Loucy (cell line): ENCODE data around the gene BABAM2.
A peak's percentile ranks its signal among the peaks of the same experiment; 100 is the strongest.

Experiments used
- H2AFZ ChIP-seq: fragments of 200-600 bp; sonication (generic); 2 replicates; pipeline ENCODE4 v1.6.0; 2016; ENCODE audit warnings: antibody characterized with exemption, mild to moderate bottlenecking, low read length, moderate library complexity
- H3F3A ChIP-seq: fragments of 200-600 bp; 2 replicates; pipeline ENCODE4 v1.6.0; 2016; ENCODE audit warnings: antibody characterized with exemption, low read depth, mild to moderate bottlenecking
- H3K27me3 ChIP-seq: fragments of 200-600 bp; sonication (generic); 2 replicates; pipeline ENCODE4 v1.6.1; 2014; ENCODE audit warnings: low read length, mild to moderate bottlenecking; ENCODE audit not compliant: insufficient read depth, poor library complexity, severe bottlenecking
- H3K36me3 ChIP-seq: fragments of 200-600 bp; sonication (generic); 2 replicates; pipeline ENCODE4 v1.6.1; 2016; ENCODE audit warnings: low read length; ENCODE audit not compliant: insufficient read depth
- H3K4me1 ChIP-seq: fragments of 200-600 bp; sonication (generic); 2 replicates; pipeline ENCODE4 v1.5.1; 2014; ENCODE audit warnings: low read length, mild to moderate bottlenecking; ENCODE audit not compliant: insufficient read depth, poor library complexity, severe bottlenecking
- H3K4me2 ChIP-seq: fragments of 200-600 bp; sonication (generic); 2 replicates; pipeline ENCODE4 v1.6.0; 2014; ENCODE audit warnings: antibody characterized with exemption, low read length, low read depth, mild to moderate bottlenecking; ENCODE audit not compliant: poor library complexity, severe bottlenecking
- H3K4me3 ChIP-seq: fragments of 200-600 bp; sonication (generic); 2 replicates; pipeline ENCODE4 v1.5.1; 2014; ENCODE audit warnings: low read length, mild to moderate bottlenecking, mixed read lengths; ENCODE audit not compliant: poor library complexity, severe bottlenecking
- H3K79me2 ChIP-seq: fragments of 200-600 bp; sonication (generic); 2 replicates; pipeline ENCODE4 v1.6.1; 2014; ENCODE audit warnings: low read length; ENCODE audit not compliant: insufficient read depth
- H3K9ac ChIP-seq: fragments of 200-600 bp; sonication (generic); 2 replicates; pipeline ENCODE4 v1.6.0; 2014; ENCODE audit warnings: mild to moderate bottlenecking, low read depth, low read length, moderate library complexity; ENCODE audit not compliant: poor library complexity, severe bottlenecking
- H3K9me2 ChIP-seq: fragments of 200-600 bp; sonication (generic); replicated peaks from 2 replicates; pipeline ENCODE4 v1.6.1; 2016; ENCODE audit warnings: low read depth, low read length, mixed read lengths
- H3K9me3 ChIP-seq: fragments of 200-600 bp; sonication (generic); 2 replicates; pipeline ENCODE4 v1.6.1; 2014; ENCODE audit warnings: mild to moderate bottlenecking, antibody characterized with exemption, low read length, low read depth; ENCODE audit not compliant: insufficient read depth
- H4K20me1 ChIP-seq: fragments of 200-600 bp; sonication (generic); 2 replicates; pipeline ENCODE4 v1.6.0; 2014; ENCODE audit warnings: antibody characterized with exemption, low read length, mild to moderate bottlenecking; ENCODE audit not compliant: insufficient read depth, poor library complexity, severe bottlenecking
- EZH2phosphoT487 ChIP-seq: fragments of 200-600 bp; IDR thresholded peaks from 2 replicates; pipeline ENCODE4 v1.6.1; 2018; ENCODE audit warnings: antibody characterized with exemption, mild to moderate bottlenecking, moderate library complexity, borderline replicate concordance
- TF ChIP-seq, protein P1 (sequence below): fragments of 200-600 bp; sonication (generic); conservative IDR thresholded peaks from 2 replicates; pipeline ENCODE4 v1.5.1; 2014; ENCODE audit warnings: mild to moderate bottlenecking, antibody characterized with exemption, low read length

BABAM2 gene

DNA sequence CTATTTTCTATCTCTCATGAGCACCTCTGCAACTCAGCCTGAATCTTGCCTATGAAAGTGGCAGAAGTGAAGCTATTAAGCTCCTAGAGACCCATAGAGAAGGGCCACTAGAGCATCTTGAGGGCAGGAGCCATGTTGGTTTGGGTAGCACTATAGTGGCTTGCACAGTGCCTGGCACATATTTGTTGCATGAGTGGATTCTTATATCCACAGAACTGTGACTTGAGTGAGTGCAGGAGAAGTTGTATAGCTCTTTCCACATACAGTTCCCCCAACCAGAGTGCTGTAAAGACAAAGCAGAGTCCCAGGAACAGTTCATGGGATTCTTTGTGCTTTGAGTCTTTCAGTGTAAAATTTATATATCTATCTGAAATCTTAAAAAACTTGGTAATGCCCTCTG lies 296.7 kb downstream of the BABAM2 start:
- no peak for TF ChIP-seq EZH2phosphoT487
- TF ChIP-seq, protein P1, sequence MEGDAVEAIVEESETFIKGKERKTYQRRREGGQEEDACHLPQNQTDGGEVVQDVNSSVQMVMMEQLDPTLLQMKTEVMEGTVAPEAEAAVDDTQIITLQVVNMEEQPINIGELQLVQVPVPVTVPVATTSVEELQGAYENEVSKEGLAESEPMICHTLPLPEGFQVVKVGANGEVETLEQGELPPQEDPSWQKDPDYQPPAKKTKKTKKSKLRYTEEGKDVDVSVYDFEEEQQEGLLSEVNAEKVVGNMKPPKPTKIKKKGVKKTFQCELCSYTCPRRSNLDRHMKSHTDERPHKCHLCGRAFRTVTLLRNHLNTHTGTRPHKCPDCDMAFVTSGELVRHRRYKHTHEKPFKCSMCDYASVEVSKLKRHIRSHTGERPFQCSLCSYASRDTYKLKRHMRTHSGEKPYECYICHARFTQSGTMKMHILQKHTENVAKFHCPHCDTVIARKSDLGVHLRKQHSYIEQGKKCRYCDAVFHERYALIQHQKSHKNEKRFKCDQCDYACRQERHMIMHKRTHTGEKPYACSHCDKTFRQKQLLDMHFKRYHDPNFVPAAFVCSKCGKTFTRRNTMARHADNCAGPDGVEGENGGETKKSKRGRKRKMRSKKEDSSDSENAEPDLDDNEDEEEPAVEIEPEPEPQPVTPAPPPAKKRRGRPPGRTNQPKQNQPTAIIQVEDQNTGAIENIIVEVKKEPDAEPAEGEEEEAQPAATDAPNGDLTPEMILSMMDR: no peak
- Histone ChIP-seq H3K9me2 (no peaks in the 10 kb centered on the region), H3K4me3 (no peak overlapping the region), H3K4me1 (no peaks in the 10 kb centered on the region), H3K27me3 (no peaks in the 10 kb centered on the region), H3K79me2 (no peaks in the 10 kb centered on the region), H3K9me3 (no peaks in the 10 kb centered on the region), H3K9ac (no peak overlapping the region), H2AFZ (no peak overlapping the region), H3K4me2 (no peak overlapping the region), H4K20me1 (no peaks in the 10 kb centered on the region), H3F3A (no peaks in the 10 kb centered on the region), H3K36me3 (no peaks in the 10 kb centered on the region)

DNA sequence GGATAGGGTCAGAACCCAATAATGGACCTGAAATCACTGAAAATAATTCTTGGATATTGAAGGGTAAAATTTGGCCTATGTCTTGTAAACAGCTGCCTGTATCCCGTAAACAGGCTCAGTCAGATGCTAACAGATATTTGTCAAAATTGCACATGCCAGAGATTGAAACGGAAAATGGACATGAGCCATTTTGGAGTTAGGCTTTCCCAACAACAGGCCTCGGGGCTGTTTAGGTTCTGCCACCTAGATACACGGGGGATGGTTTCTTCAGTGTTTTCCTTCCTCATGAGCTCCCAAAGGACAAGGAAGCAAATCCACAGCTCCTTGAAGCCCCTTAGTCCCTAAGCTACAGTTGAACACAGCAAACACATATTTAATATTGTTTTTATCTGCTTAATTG lies 297.9 kb downstream of the BABAM2 start:
- no peak for TF ChIP-seq EZH2phosphoT487
- TF ChIP-seq, protein P1: no peak
- no peaks in the 10 kb centered on the region for H3K79me2 ChIP-seq
- H3F3A ChIP-seq: no peaks in the 10 kb centered on the region
- no peaks in the 10 kb centered on the region for H3K9me2 ChIP-seq
- no peaks in the 10 kb centered on the region for H3K9me3 ChIP-seq
- H3K4me3 ChIP-seq: no peak overlapping the region
- H3K36me3 ChIP-seq: no peaks in the 10 kb centered on the region
- H3K4me2 ChIP-seq: no peak overlapping the region
- no peak overlapping the region for H2AFZ ChIP-seq
- H3K4me1 ChIP-seq: peaks cover 1% of the 10 kb centered on the region
- H4K20me1 ChIP-seq: no peaks in the 10 kb centered on the region
- H3K9ac ChIP-seq: no peak overlapping the region
- H3K27me3 ChIP-seq: no peaks in the 10 kb centered on the region

DNA sequence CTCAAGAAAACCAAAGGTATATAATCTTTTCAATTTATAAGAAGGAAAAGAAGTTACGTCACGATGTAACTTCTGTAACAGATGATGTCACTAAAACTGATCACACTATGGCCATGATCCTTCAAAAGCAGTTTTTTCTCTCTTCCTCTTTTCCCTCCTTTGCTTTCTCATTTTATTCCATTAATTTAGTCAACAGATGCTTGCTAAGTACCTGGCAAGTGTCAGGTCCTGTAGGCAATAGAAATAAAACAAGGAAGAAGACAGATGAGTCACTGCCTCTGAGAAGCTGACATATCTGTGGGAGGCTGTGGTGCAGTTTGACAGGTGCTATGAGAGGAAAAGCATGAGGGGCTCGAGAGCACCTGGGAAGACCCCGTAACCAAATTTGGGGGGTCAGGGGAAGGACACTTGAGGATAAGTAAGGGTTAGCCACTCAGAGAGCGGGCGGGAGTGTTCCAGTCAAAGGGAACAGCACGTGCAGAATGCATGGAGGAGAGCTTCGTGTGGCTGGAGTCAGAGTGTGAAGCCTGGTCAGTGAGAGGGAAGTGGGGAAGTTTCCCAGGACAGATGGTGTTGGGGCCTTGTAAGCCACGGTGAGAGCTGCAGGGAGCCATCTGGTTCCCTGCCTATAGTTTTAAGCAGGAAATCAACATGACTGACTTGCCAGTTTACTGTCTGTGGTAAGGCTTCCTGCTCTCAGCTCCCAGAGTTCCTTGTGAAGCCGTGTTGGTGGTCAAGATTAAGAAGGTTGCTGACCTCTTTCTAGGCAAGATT lies 303.3 kb downstream of the BABAM2 start:
- Histone ChIP-seq H3K9me3 (no peaks in the 10 kb centered on the region), H3F3A (no peaks in the 10 kb centered on the region), H3K4me2 (peak overlapping the region; percentile 46), H3K4me3 (peak overlapping the region; percentile 16), H3K36me3 (no peaks in the 10 kb centered on the region), H3K9me2 (no peaks in the 10 kb centered on the region), H4K20me1 (no peaks in the 10 kb centered on the region), H3K9ac (peak overlapping the region; percentile 46), H2AFZ (peak overlapping the region; percentile 16; the same call in 1 of the 2 replicates), H3K27me3 (no peaks in the 10 kb centered on the region), H3K4me1 (peaks cover 11% of the 10 kb centered on the region), H3K79me2 (no peaks in the 10 kb centered on the region)
- TF ChIP-seq, protein P1: no peak
- TF ChIP-seq EZH2phosphoT487: no peak
